ENCODE measurements around the gene ZBTB9.

DNA sequence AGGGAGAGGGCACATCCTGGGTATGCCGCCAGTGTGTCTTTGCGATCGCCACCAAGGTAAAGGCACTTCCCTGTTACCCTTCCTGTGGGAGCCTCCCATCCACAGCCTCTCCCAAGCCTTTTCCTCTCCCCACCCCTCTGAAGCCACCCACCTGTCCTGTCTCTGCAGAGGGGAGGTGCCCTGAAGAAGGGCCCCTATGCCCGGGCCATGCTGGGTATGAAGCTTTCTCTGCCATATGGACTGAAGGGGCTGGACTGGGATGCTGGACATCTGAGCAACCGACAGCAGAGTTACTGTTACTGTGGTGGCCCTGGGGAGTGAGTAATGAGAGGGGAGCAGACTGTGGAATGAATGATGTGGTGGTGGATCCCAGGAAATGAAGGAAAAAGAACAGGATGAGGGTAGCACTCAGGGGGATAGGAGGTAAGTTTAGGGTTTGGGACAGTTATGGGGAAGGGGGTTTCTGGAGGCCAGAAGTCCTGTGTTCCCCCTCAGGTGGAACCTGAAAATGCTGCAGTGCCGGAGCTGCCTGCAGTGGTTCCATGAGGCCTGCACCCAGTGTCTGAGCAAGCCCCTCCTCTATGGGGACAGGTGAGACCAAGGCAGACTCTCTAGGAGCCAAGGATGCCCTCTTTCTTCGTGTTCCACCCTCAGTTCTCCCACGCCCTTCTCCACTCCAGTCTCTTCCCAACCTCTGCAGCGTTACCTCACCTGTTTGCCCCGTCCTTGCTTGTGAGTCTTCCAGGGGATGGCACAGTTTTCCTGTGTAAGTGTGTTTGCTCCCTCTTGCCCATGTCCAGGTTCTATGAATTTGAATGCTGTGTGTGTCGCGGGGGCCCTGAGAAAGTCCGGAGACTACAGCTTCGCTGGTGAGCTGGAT, 40.9 kb upstream of the ZBTB9 start:
- TF ChIP-seq IRF2 (CRISPR knock-in tag; IDR thresholded peaks at IDR 0.05; ENCODE audit: borderline replicate concordance, low read depth), result no peak
- no peak for TF ChIP-seq TP53 (CRISPR knock-in tag; IDR thresholded peaks at IDR 0.05)
- no peak for TF ChIP-seq ZNF121 (CRISPR knock-in tag; IDR thresholded peaks at IDR 0.05)
- TF ChIP-seq FOXJ3 (CRISPR knock-in tag; IDR thresholded peaks at IDR 0.05; ENCODE audit: borderline replicate concordance), result no peak
- TF ChIP-seq NFYB (CRISPR knock-in tag; conservative IDR thresholded peaks at IDR 0.05; ENCODE audit: low read depth), result no peak
- TF ChIP-seq, protein P1, sequence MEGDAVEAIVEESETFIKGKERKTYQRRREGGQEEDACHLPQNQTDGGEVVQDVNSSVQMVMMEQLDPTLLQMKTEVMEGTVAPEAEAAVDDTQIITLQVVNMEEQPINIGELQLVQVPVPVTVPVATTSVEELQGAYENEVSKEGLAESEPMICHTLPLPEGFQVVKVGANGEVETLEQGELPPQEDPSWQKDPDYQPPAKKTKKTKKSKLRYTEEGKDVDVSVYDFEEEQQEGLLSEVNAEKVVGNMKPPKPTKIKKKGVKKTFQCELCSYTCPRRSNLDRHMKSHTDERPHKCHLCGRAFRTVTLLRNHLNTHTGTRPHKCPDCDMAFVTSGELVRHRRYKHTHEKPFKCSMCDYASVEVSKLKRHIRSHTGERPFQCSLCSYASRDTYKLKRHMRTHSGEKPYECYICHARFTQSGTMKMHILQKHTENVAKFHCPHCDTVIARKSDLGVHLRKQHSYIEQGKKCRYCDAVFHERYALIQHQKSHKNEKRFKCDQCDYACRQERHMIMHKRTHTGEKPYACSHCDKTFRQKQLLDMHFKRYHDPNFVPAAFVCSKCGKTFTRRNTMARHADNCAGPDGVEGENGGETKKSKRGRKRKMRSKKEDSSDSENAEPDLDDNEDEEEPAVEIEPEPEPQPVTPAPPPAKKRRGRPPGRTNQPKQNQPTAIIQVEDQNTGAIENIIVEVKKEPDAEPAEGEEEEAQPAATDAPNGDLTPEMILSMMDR (IDR thresholded peaks at IDR 0.05), result no peak
- TF ChIP-seq NFE2L1 (CRISPR knock-in tag; IDR thresholded peaks at IDR 0.05), result no peak
- no peak for TF ChIP-seq SMAD4 (CRISPR knock-in tag; IDR thresholded peaks at IDR 0.05)
- TF ChIP-seq NR2C2 (CRISPR knock-in tag; IDR thresholded peaks at IDR 0.05), result no peak
- no peak for TF ChIP-seq OVOL2 (CRISPR knock-in tag; IDR thresholded peaks at IDR 0.05; ENCODE audit: borderline replicate concordance)

Data from WTC11 (cell line).